Epithelial cell of esophagus (primary cell): ENCODE measurements around the gene CACNA1D.

Experiments
- DNase-seq: peaks from one replicate; pipeline ENCODE4 v3.0.0; 2010; ENCODE audit warnings: low read depth
- H3K4me3 ChIP-seq: 2 replicates; pipeline ENCODE4 v1.5.1; 2011; ENCODE audit warnings: mild to moderate bottlenecking, low read length, control low read depth
- TF ChIP-seq, protein P1 (sequence below): IDR thresholded peaks from 2 replicates; pipeline ENCODE4 v1.5.1; 2011; ENCODE audit warnings: low read depth, mild to moderate bottlenecking, low read length, control low read depth, inconsistent platforms; ENCODE audit not compliant: insufficient read depth; ENCODE audit errors: missing control alignments

CACNA1D gene

DNA sequence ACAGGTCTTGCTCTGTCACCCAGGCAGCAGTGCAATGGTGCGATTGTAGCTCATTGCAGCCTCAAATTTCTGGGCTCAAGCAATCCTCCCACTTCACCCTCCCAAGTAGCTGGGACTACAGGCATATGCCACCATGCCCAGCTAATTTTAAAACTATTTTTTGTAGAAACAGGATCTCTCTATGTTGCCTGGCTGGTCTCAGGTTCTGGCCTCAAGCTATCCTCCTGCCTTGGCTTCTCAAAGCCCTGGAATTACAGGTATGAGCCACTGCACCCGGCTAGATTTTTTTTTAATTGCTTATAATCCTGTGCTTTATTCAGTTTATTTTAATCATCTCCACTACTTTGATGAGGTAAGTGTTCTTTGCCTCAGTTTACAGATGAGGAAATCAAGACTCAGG lies 195.3 kb downstream of the CACNA1D start:
- TF ChIP-seq, protein P1, sequence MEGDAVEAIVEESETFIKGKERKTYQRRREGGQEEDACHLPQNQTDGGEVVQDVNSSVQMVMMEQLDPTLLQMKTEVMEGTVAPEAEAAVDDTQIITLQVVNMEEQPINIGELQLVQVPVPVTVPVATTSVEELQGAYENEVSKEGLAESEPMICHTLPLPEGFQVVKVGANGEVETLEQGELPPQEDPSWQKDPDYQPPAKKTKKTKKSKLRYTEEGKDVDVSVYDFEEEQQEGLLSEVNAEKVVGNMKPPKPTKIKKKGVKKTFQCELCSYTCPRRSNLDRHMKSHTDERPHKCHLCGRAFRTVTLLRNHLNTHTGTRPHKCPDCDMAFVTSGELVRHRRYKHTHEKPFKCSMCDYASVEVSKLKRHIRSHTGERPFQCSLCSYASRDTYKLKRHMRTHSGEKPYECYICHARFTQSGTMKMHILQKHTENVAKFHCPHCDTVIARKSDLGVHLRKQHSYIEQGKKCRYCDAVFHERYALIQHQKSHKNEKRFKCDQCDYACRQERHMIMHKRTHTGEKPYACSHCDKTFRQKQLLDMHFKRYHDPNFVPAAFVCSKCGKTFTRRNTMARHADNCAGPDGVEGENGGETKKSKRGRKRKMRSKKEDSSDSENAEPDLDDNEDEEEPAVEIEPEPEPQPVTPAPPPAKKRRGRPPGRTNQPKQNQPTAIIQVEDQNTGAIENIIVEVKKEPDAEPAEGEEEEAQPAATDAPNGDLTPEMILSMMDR: no peak
- peak; percentile 8 for DNase-seq
- no peak overlapping the region for H3K4me3 ChIP-seq

DNA sequence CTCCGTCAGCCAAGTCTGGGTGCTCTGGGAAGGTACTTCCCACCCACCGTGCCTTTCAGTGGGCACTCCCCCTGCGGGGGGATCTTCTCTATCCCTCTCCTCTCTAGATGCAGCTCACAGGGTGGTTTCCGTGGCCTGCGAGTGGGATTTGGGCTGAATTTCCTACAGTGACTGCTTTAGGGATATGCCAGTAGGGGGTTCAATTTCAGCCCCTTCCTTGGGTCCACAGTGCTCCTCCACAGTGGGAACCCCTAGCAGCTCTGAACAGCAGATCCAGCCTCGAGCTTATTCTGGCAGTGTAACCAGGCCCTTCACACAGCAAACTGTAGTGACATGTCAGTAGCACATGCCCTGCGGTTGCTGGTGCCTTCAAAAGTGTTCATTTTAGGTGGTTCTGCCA lies 196.1 kb downstream of the CACNA1D start:
- H3K4me3 ChIP-seq: no peak overlapping the region
- DNase-seq: no peak
- TF ChIP-seq, protein P1: no peak

DNA sequence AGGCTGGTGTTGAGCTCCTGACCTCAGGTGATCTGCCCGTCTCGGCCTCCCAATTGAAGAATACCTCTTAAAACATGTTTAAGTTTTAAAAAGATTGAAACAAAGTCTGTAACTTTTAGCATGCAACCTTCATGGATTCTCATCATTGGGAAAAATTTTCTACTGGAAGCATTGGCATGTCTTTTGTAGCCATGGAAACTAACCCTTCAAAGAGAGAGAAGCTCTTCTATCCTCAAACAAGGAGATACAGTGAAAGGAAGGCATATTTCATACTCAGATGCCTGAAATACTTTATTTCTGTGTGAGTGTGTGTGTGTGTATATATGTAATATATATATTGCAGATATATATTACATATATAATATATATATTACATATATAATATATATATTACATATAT lies 196.9 kb downstream of the CACNA1D start:
- no peak overlapping the region for H3K4me3 ChIP-seq
- DNase-seq: no peak
- TF ChIP-seq, protein P1: no peak

DNA sequence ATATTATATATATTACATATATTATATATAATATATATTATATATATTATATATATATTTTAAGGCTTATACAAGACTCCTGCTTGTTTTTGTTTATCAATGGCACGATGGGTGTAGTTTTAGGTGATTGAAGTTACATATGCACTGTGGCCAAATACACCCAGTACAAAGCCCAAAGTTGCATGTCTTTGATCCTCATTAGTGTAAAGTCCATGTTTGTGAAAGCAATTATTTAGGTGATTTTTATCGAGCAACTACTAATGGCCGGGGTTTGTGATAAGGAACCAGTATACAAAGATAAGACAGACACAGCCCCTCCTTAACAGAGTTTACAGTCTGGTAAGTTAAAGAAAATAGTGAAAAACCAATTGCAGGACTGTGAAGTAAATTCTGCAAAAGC lies 197.5 kb downstream of the CACNA1D start:
- no peak overlapping the region for H3K4me3 ChIP-seq
- DNase-seq: no peak
- TF ChIP-seq, protein P1: no peak

DNA sequence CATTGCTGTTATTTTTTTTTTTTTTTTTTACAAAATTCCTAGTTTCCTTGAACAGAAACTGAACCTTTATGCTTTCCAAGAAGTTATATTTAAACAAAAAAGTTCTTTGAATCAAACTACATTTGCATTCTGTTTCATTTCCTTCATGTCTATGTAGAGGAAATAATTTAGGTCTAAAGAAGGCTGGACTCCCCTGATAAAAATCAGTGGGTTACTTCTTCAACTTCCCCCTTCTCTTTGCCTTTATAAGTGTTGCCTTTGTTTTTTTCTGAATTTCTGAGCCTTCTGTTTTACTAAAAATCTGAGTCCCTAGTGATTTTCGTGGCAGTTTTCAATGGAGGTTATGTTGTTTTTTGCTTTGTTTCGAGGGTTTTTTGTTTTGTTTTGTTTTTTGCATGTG lies 199.0 kb downstream of the CACNA1D start:
- TF ChIP-seq, protein P1: no peak
- no peak overlapping the region for H3K4me3 ChIP-seq
- DNase-seq: no peak

DNA sequence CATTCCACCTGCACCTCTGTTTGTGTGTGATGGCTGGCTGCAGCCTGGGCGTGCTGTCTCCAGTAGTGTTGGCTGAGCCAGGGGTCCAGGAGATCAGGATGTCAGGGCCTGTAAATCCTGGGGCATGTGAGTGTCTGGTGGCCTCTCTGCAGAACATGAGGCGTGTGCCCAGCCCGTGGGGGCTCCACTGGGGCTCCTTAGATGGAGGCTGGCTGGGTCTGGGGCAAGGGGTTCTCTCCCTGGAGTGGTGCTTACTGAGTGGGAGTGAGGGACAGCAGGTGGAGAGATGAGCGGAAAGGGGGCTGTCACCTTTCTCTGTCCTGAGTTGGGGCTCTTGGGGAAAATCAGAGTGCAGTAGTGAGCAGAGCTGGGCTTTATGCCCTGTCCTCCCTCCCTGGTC lies 199.6 kb downstream of the CACNA1D start:
- TF ChIP-seq, protein P1: no peak
- no peak overlapping the region for H3K4me3 ChIP-seq
- DNase-seq: no peak

DNA sequence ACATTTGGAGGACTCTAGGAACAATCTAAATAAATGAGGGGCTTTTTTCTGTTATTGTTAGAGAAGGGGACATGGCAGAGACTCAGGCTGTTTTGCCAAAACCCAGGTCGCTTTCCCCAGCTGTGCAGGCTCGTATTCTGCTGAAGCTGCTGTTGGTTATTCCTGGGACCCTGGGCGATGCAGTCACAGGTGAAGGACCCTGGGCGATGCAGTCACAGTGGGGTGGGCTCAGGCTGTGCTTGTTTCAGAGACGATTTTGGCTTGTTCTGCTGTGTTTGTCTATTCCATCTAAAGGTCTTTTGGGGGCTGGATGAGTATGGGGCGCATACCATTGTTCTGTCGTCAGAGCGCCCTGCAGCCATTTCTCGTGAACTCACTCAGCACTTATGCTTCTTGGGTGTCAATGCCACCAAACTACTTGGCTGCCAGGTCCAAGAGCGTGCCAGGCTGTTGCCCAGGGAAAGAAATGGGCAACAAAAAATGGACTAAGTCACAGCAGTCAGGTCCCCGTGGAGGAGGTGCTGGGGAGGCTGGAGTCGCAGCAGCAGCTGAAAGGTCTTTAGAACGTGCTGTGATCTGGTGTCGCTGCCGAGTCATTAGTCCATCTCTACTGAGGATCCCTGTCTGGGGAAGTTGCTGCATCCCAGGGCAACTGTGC lies 200.4 kb downstream of the CACNA1D start:
- TF ChIP-seq, protein P1: no peak
- no peak overlapping the region for H3K4me3 ChIP-seq
- no peak for DNase-seq
